PFSK-1 (cell line): ENCODE measurements around the gene APBB2.

Experiments
- POLR2AphosphoS5 ChIP-seq: IDR thresholded peaks from 2 replicates; pipeline ENCODE4 v1.6.1; 2012; ENCODE audit warnings: low read depth, mild to moderate bottlenecking, control low read depth, low read length, moderate library complexity
- TAF1 ChIP-seq: IDR thresholded peaks from 2 replicates; pipeline ENCODE4 v1.6.1; 2012; ENCODE audit warnings: low read length, control low read depth, borderline replicate concordance; ENCODE audit not compliant: insufficient read depth
- TF ChIP-seq, protein P1 (sequence below), 2 experiments: IDR thresholded peaks; 2 replicates each; pipeline versions ENCODE4 v1.6.1 to v1.8.0; 2011 to 2012; ENCODE audit warnings: low read depth in 2 of 2, low read length in 2 of 2, control low read depth in 1 of 2, inconsistent platforms in 1 of 2, mild to moderate bottlenecking in 1 of 2, moderate library complexity in 1 of 2; ENCODE audit not compliant: insufficient read depth in 1 of 2

DNA sequence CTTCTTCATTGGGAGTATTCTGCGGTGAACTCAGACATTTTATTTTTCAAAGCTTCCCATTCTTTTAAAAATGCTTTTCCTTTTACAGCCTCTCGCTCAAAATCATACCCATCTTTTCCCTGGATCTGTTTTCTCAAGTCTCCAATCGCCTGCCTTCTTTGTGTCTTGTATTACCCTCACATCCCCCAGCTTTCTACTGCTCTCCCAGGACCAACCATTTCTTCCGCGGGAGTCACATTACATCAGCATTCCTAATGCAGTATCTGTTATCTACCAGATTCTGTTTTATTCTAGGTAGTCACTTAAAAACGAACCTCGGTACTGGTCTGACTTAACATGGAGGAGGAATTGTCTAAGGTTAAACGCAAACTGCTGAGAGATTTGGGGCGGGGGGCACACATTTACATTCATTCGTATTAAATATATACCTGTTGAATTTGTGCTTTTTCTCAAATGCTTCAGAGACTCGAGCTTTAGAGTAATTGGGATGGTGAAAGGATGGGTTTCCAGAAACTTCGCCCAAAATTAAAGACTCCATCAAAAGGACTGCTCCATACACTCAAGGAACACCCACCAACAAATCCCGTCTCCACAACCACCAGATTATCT is 41.9 kb upstream of the APBB2 start:
- no peak for TF ChIP-seq POLR2AphosphoS5
- TF ChIP-seq TAF1: no peak
- TF ChIP-seq, protein P1, sequence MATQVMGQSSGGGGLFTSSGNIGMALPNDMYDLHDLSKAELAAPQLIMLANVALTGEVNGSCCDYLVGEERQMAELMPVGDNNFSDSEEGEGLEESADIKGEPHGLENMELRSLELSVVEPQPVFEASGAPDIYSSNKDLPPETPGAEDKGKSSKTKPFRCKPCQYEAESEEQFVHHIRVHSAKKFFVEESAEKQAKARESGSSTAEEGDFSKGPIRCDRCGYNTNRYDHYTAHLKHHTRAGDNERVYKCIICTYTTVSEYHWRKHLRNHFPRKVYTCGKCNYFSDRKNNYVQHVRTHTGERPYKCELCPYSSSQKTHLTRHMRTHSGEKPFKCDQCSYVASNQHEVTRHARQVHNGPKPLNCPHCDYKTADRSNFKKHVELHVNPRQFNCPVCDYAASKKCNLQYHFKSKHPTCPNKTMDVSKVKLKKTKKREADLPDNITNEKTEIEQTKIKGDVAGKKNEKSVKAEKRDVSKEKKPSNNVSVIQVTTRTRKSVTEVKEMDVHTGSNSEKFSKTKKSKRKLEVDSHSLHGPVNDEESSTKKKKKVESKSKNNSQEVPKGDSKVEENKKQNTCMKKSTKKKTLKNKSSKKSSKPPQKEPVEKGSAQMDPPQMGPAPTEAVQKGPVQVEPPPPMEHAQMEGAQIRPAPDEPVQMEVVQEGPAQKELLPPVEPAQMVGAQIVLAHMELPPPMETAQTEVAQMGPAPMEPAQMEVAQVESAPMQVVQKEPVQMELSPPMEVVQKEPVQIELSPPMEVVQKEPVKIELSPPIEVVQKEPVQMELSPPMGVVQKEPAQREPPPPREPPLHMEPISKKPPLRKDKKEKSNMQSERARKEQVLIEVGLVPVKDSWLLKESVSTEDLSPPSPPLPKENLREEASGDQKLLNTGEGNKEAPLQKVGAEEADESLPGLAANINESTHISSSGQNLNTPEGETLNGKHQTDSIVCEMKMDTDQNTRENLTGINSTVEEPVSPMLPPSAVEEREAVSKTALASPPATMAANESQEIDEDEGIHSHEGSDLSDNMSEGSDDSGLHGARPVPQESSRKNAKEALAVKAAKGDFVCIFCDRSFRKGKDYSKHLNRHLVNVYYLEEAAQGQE (IDR thresholded peaks at IDR 0.05; ENCODE audit: insufficient read depth in 1 of 2, low read depth in 2 of 2, low read length in 2 of 2): no peak
